HEK293 (cell line): ENCODE results near the gene USP22.

ENCODE experiments used
- CTCF ChIA-PET: fragments of 350-600 bp; formaldehyde crosslinking; extraction: SDS; loops from one replicate; lab custom pipeline; 2021; ENCODE audit warnings: antibody characterized with exemption; lab: Yijun Ruan, JAX
- POLR2A ChIA-PET: fragments of 300-600 bp; formaldehyde crosslinking; extraction: SDS; loops from one replicate; lab custom pipeline; 2020; ENCODE audit warnings: antibody characterized with exemption, inconsistent platforms; lab: Yijun Ruan, JAX
- H3K27ac ChIP-seq: fragments of 200-500 bp; sonication (Bioruptor generic); 2 replicates; pipeline ENCODE4 v1.5.1; 2014; ENCODE audit warnings: low read depth, low read length, control low read depth, inconsistent platforms; ENCODE audit errors: extremely low read depth
- H3K36me3 ChIP-seq, 2 experiments: fragments of 200-500 bp in 1 of 2; sonication (Bioruptor generic) in 1 of 2; 1 replicate in 1 of 2; 2 replicates in 1 of 2; pipeline ENCODE4 v1.5.1; 2014 to 2017; ENCODE audit warnings: inconsistent platforms in 2 of 2, low read length in 2 of 2; ENCODE audit not compliant: control insufficient read depth in 2 of 2, insufficient read depth in 1 of 2
- H3K4me1 ChIP-seq: fragments of 200-500 bp; sonication (Bioruptor generic); 2 replicates; pipeline ENCODE4 v1.5.1; 2014; ENCODE audit warnings: mild to moderate bottlenecking, low read length, inconsistent platforms; ENCODE audit not compliant: control insufficient read depth, insufficient read depth
- H3K4me3 ChIP-seq: 2 replicates; pipeline ENCODE4 v1.5.1; 2011; ENCODE audit warnings: low read depth, mild to moderate bottlenecking, control low read depth, low read length, moderate library complexity
- H3K9me3 ChIP-seq: fragments of 200-500 bp; sonication (Bioruptor generic); 2 replicates; pipeline ENCODE4 v1.5.1; 2014; ENCODE audit warnings: low read depth, low read length, inconsistent platforms; ENCODE audit not compliant: control insufficient read depth, insufficient read depth
- BCL6B ChIP-seq: fragments of 450-650 bp; formaldehyde crosslinking; IDR thresholded peaks from 2 replicates; pipeline ENCODE4 v1.5.1; 2017; ENCODE audit warnings: missing biosample characterization, missing genetic modification characterization
- CTCF ChIP-seq: fragments of 450-650 bp; formaldehyde crosslinking; IDR thresholded peaks from 2 replicates; pipeline ENCODE4 v1.5.1; 2016; ENCODE audit warnings: missing biosample characterization, missing genetic modification characterization
- KLF8 ChIP-seq: fragments of 450-650 bp; formaldehyde crosslinking; IDR thresholded peaks from 2 replicates; pipeline ENCODE4 v1.5.1; 2016; ENCODE audit warnings: missing biosample characterization, missing genetic modification characterization
- KLF9 ChIP-seq: fragments of 450-650 bp; formaldehyde crosslinking; IDR thresholded peaks from 2 replicates; pipeline ENCODE4 v1.5.1; 2016; ENCODE audit warnings: missing biosample characterization, missing genetic modification characterization, low read depth
- OSR2 ChIP-seq: fragments of 450-650 bp; formaldehyde crosslinking; IDR thresholded peaks from 2 replicates; pipeline ENCODE4 v1.5.1; 2016; ENCODE audit warnings: missing biosample characterization, missing genetic modification characterization
- OVOL3 ChIP-seq: fragments of 450-650 bp; formaldehyde crosslinking; IDR thresholded peaks from 2 replicates; pipeline ENCODE4 v1.5.1; 2016; ENCODE audit warnings: missing biosample characterization, missing genetic modification characterization
- PRDM10 ChIP-seq: fragments of 450-650 bp; formaldehyde crosslinking; IDR thresholded peaks from 2 replicates; pipeline ENCODE4 v1.5.1; 2016; ENCODE audit warnings: missing biosample characterization, missing genetic modification characterization
- ZBTB20 ChIP-seq: fragments of 450-650 bp; formaldehyde crosslinking; IDR thresholded peaks from 2 replicates; pipeline ENCODE4 v1.5.1; 2016; ENCODE audit warnings: missing biosample characterization, missing genetic modification characterization
- ZBTB21 ChIP-seq: fragments of 450-650 bp; formaldehyde crosslinking; IDR thresholded peaks from 2 replicates; pipeline ENCODE4 v1.5.1; 2017; ENCODE audit warnings: missing biosample characterization, missing genetic modification characterization
- ZBTB26 ChIP-seq: fragments of 450-650 bp; formaldehyde crosslinking; optimal IDR thresholded peaks from 2 replicates; pipeline ENCODE3; 2016; ENCODE audit warnings: missing biosample characterization, mild to moderate bottlenecking, missing genetic modification characterization
- ZNF121 ChIP-seq: fragments of 450-650 bp; formaldehyde crosslinking; IDR thresholded peaks from 2 replicates; pipeline ENCODE4 v1.5.1; 2016; ENCODE audit warnings: missing biosample characterization, missing genetic modification characterization
- ZNF157 ChIP-seq: fragments of 450-650 bp; formaldehyde crosslinking; IDR thresholded peaks from 2 replicates; pipeline ENCODE4 v1.5.1; 2016; ENCODE audit warnings: missing biosample characterization, missing genetic modification characterization
- ZNF18 ChIP-seq: fragments of 450-650 bp; formaldehyde crosslinking; IDR thresholded peaks from 2 replicates; pipeline ENCODE4 v1.5.1; 2016; ENCODE audit warnings: missing biosample characterization, missing genetic modification characterization
- ZNF223 ChIP-seq: fragments of 450-650 bp; formaldehyde crosslinking; IDR thresholded peaks from 2 replicates; pipeline ENCODE4 v1.5.1; 2016; ENCODE audit warnings: missing biosample characterization, missing genetic modification characterization
- ZNF292 ChIP-seq: fragments of 450-650 bp; formaldehyde crosslinking; IDR thresholded peaks from 2 replicates; pipeline ENCODE4 v1.5.1; 2016; ENCODE audit warnings: low read depth, missing biosample characterization, missing genetic modification characterization, borderline replicate concordance
- ZNF488 ChIP-seq: fragments of 450-650 bp; formaldehyde crosslinking; IDR thresholded peaks from 2 replicates; pipeline ENCODE4 v1.5.1; 2016; ENCODE audit warnings: missing biosample characterization, missing genetic modification characterization
- ZNF571 ChIP-seq: fragments of 450-650 bp; formaldehyde crosslinking; IDR thresholded peaks from 2 replicates; pipeline ENCODE4 v1.5.0; 2017; ENCODE audit warnings: missing biosample characterization, missing genetic modification characterization
- ZNF654 ChIP-seq: fragments of 450-650 bp; formaldehyde crosslinking; IDR thresholded peaks from 2 replicates; pipeline ENCODE4 v1.5.1; 2016; ENCODE audit warnings: low read depth, missing biosample characterization, missing genetic modification characterization

USP22 gene

GRCh38 chr17:20993863-20994778 is 48.7 kb downstream of the USP22 start:
- Histone ChIP-seq H3K4me1 (peaks cover 3% of the 10 kb centered on the region; the same call in 1 of the 2 replicates), H3K9me3 (no peaks in the 10 kb centered on the region), H3K36me3 (peaks cover 0 to 10% of the 10 kb centered on the region in 2 experiments; a peak in 1 of 3 replicates), H3K4me3 (no peak overlapping the region), H3K27ac (no peak overlapping the region)
- CTCF ChIA-PET = interaction anchor here (0.6 to 2.1 kb wide), 18 partner anchors 8 to 518 kb away, joined by 3 to 27 read pairs (median 4); no protein-coding TSS in a partner anchor
- POLR2A ChIA-PET = no interaction called here
- TF ChIP-seq ZNF488 (tag by site-specific recombination) (no peak), ZBTB26 (tag by site-specific recombination) (no peak), ZNF121 (tag by site-specific recombination) (no peak), ZNF223 (no peak), OSR2 (tag by site-specific recombination) (no peak), ZNF292 (tag by site-specific recombination) (no peak), KLF8 (tag by site-specific recombination) (no peak), ZNF18 (tag by site-specific recombination) (no peak), ZNF157 (tag by site-specific recombination) (no peak), OVOL3 (tag by site-specific recombination) (no peak), BCL6B (tag by site-specific recombination) (no peak)

- Histone ChIP-seq H3K4me1 (peaks cover 3% of the 10 kb centered on the region; the same call in 1 of the 2 replicates), H3K27ac (peak overlapping the region; percentile 41; the same call in 1 of the 2 replicates), H3K36me3 (peaks cover 0 to 2% of the 10 kb centered on the region in 2 experiments; a peak in 1 of 3 replicates), H3K9me3 (no peaks in the 10 kb centered on the region), H3K4me3 (no peak overlapping the region)
- ChIA-PET POLR2A (interaction anchor here (0.7 to 0.9 kb wide), 3 partner anchors 42 to 837 kb away, joined by 3 to 9 read pairs (median 3); no protein-coding TSS in a partner anchor), CTCF (interaction anchor here (0.6 to 2.1 kb wide), 31 partner anchors 9 to 518 kb away, joined by 3 to 27 read pairs (median 4); no protein-coding TSS in a partner anchor)
- TF ChIP-seq CTCF (tag by site-specific recombination) = peak; percentile 71
- no peak for TF ChIP-seq ZNF571
- TF ChIP-seq ZNF654 (tag by site-specific recombination) = peak; percentile 50
- TF ChIP-seq ZBTB20 = 0 out of 2 replicates have a peak, but pooled peaks have one; percentile 28
- TF ChIP-seq PRDM10 (tag by site-specific recombination) = peak; percentile 40; the same call in 1 of the 2 replicates
- no peak for TF ChIP-seq ZBTB21 (tag by site-specific recombination)
- no peak for TF ChIP-seq KLF9 (tag by site-specific recombination)
These were observed 49.6 kb downstream of the USP22 start for GRCh38 chr17:20992987-20993862.
